Left lung (tissue), 10 donors: Measurements from ENCODE around the gene ALPG. TPM values are rescaled to one million over a fixed set of nuclear protein-coding genes. Genes with fewer than 3 reads are reported as not detected.
A peak's percentile ranks its signal among the peaks of the same experiment; 100 is the strongest.
"Not testable (repeated sequence)": the region's sequence is repeated elsewhere in the genome, so short reads cannot be mapped to it uniquely, and the experiment has no call there.

Experiments used
- ATAC-seq: fragments of 200-7000 bp; cut with Tn5 transposase; one replicate; pipeline ENCODE4 v1.9.1; 2020; ENCODE audit warnings: moderate library complexity
- DNase-seq, 4 donors: peaks; one replicate each; pipeline ENCODE4 v3.0.0-alpha.2; 2013 to 2020
- H3K27ac ChIP-seq, 2 donors: fragments of 200-600 bp; sonication (generic) in 1 of 2; one replicate each; pipeline versions ENCODE4 v1.5.0 to v1.8.0; 2020 to 2021
- H3K27me3 ChIP-seq, 2 donors: fragments of 200-600 bp; sonication (generic) in 1 of 2; one replicate each; pipeline versions ENCODE4 v1.5.0 to v1.8.0; 2020 to 2021
- H3K36me3 ChIP-seq, 2 donors: fragments of 200-600 bp; sonication (generic) in 1 of 2; one replicate each; pipeline versions ENCODE4 v1.5.0 to v1.8.0; 2020 to 2021
- H3K4me1 ChIP-seq, 2 donors: fragments of 200-600 bp; one replicate each; pipeline ENCODE4 v1.8.0; 2021
- H3K4me3 ChIP-seq, 2 donors: fragments of 200-600 bp; sonication (generic) in 1 of 2; one replicate each; pipeline versions ENCODE4 v1.5.0 to v1.8.0; 2020 to 2021; ENCODE audit warnings: mild to moderate bottlenecking in 1 of 2
- H3K9me3 ChIP-seq, 2 donors: fragments of 200-600 bp; sonication (generic) in 1 of 2; one replicate each; pipeline versions ENCODE4 v1.5.0 to v1.8.0; 2020 to 2021
- intact Hi-C, 2 donors: fragments of 100-400 bp; cut with DNase I; formaldehyde crosslinking; loops; one replicate each; pipeline versions ENCODE4 v1.11.2 to v1.14.2; 2022
- polyA plus RNA-seq, 6 donors: library from polyadenylated mRNA; unstranded; fragments of 120-200 nt; gene quantifications; one replicate each; pipeline ENCODE4 v1.2.1, GENCODE V29; 2013; ENCODE audit not compliant: insufficient read length in 6 of 6
- total RNA-seq, 2 donors: library from RNA; stranded (reverse); fragmentation: NEBNext Ultra II Directional; extraction: Animal tissue kit (Norgen Biotek cat#: 25700); gene quantifications; one replicate each; pipeline ENCODE4 v1.2.1, GENCODE V29; 2021
- TF ChIP-seq, protein P1 (sequence below), 2 donors: fragments of 200-600 bp; sonication (generic) in 1 of 2; IDR thresholded peaks; one replicate each; pipeline versions ENCODE4 v1.5.0 to v1.8.0; 2021; ENCODE audit warnings: antibody characterized with exemption in 2 of 2
- donor health status: DM: no; HTN: yes; CAD: no.
- donor health status: DM: no; HTN: no; CAD: no.

ALPG gene
- total and polyA plus RNA-seq, 8 donors = 0.08 to 0.16 TPM; not detected in 6

DNA sequence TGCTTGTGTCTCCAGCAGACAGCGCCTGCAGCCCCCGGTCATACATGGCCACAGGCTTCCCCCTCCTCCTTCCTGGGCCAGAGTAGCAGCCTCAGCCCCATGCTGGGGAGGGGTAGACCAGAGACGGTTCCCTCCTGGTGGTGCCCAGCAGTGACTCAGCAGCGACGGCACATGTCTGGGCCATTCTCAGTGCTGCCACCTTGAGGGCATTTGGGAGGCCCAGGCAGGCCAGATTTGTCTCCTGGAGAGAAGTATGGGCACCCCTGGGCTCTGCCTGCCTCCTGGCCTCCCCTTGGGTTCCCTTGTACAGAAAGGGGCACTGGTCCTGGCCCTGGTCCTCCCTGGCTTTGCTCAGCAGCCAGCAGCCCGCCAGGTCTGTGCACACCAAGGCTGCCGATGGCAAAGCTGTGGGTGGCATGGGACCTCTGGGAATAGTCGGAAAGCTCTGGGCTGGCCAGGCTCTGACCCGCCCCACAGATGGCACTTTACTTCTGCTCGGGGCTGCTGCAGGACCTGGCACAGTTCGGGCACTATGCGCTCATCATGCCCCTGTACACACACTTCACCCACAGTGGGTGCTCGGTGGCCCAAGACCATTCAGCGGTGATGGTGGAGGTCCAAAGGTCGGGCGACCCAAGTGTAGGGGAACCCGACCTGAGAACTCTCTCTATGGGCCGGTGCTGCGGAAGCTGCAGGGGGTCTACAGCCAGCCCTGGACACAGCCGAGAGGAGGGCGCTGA lies 37.9 kb downstream of the ALPG start:
- TF ChIP-seq, protein P1, sequence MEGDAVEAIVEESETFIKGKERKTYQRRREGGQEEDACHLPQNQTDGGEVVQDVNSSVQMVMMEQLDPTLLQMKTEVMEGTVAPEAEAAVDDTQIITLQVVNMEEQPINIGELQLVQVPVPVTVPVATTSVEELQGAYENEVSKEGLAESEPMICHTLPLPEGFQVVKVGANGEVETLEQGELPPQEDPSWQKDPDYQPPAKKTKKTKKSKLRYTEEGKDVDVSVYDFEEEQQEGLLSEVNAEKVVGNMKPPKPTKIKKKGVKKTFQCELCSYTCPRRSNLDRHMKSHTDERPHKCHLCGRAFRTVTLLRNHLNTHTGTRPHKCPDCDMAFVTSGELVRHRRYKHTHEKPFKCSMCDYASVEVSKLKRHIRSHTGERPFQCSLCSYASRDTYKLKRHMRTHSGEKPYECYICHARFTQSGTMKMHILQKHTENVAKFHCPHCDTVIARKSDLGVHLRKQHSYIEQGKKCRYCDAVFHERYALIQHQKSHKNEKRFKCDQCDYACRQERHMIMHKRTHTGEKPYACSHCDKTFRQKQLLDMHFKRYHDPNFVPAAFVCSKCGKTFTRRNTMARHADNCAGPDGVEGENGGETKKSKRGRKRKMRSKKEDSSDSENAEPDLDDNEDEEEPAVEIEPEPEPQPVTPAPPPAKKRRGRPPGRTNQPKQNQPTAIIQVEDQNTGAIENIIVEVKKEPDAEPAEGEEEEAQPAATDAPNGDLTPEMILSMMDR (IDR thresholded peaks at IDR 0.05) = peak; percentile 32 to 65
- peak; percentile 34 for ATAC-seq
- Histone ChIP-seq H3K27ac (no peak overlapping the region), H3K36me3 (no peaks in the 10 kb centered on the region), H3K4me1 (peaks cover 0 to 4% of the 10 kb centered on the region in 2 donors), H3K4me3 (no peak overlapping the region), H3K27me3 (peaks cover 0 to 14% of the 10 kb centered on the region in 2 donors), H3K9me3 (no peaks in the 10 kb centered on the region)
- intact Hi-C loops = no loop called here
- DNase-seq = peak in 2 of 4 donors; percentile 13 to 83

GRCh38 chr2:232445149-232445885 lies 38.7 kb downstream of the ALPG start:
- H3K27ac ChIP-seq, H3K4me3 ChIP-seq, H3K4me1 ChIP-seq, H3K9me3 ChIP-seq, DNase-seq, ATAC-seq, H3K36me3 ChIP-seq, intact Hi-C loops: not testable (repeated sequence)
- H3K27me3 ChIP-seq = peaks cover 0 to 11% of the 10 kb centered on the region in 2 donors

DNA sequence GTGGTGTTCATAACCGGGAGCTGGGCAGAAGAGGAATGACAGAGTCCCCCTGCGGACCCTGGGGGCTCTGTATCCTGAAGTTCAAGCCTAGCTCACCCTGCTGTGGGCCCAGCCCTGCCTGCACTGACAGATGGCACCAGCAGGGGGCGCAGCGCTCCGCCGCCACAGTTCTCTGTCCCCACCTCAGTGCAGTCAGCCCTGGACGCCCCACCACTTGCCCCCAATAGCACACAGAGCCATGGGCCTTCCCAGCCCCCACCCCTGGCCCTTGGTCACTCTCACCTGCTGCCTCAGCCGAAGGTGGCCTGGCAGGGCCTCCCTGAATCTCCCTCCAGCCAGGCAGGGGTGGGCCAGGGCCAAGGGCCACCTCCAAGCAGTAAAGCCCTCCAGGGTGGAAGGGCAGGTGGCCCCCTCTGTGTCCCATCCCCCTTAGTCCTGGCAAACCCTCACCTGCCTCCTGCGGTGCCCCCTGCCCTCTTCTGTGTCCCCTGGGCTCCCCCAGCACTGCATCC lies 39.7 kb downstream of the ALPG start:
- peaks cover 0 to 11% of the 10 kb centered on the region in 2 donors for H3K27me3 ChIP-seq
- H3K4me3 ChIP-seq, H3K9me3 ChIP-seq, H3K27ac ChIP-seq, DNase-seq, intact Hi-C loops, H3K4me1 ChIP-seq, H3K36me3 ChIP-seq: not testable (repeated sequence)
- TF ChIP-seq, protein P1 (IDR thresholded peaks at IDR 0.05) = peak in 1 of 2 donors; percentile 16
- ATAC-seq = peak; percentile 56

GRCh38 chr2:232447091-232447620 lies 40.5 kb downstream of the ALPG start:
- no peaks in the 10 kb centered on the region for H3K36me3 ChIP-seq
- TF ChIP-seq, protein P1 (IDR thresholded peaks at IDR 0.05) = no peak
- DNase-seq (no peak), ATAC-seq (no peak)
- no peak overlapping the region for H3K4me3 ChIP-seq
- H3K27me3 ChIP-seq = peaks cover 0 to 11% of the 10 kb centered on the region in 2 donors
- no peaks in the 10 kb centered on the region for H3K9me3 ChIP-seq
- intact Hi-C loops = no loop called here
- no peaks in the 10 kb centered on the region for H3K4me1 ChIP-seq
- no peak overlapping the region for H3K27ac ChIP-seq

- Histone ChIP-seq H3K9me3 (no peaks in the 10 kb centered on the region), H3K36me3 (no peaks in the 10 kb centered on the region), H3K27me3 (peaks cover 0 to 11% of the 10 kb centered on the region in 2 donors), H3K4me3 (no peak overlapping the region), H3K27ac (no peak overlapping the region), H3K4me1 (no peaks in the 10 kb centered on the region)
- ATAC-seq (no peak), DNase-seq (no peak)
- TF ChIP-seq, protein P1 (IDR thresholded peaks at IDR 0.05) = no peak
- intact Hi-C loops = no loop called here
These were observed 41.1 kb downstream of the ALPG start for GRCh38 chr2:232447638-232448303.
